GM03348 (cell line): ENCODE results near the gene MGST1.
"Not testable (repeated sequence)": the region's sequence is repeated elsewhere in the genome, so short reads cannot be mapped to it uniquely, and the experiment has no call there.

Experiments used
- DNase-seq: peaks from one replicate; pipeline ENCODE4 v3.0.0; 2012; ENCODE audit warnings: low spot score

The MGST1 gene

GRCh38 chr12:16352481-16352880 is 5.0 kb downstream of the MGST1 start:
- DNase-seq, result peak; percentile 52

GRCh38 chr12:16358878-16359277 is 11.4 kb downstream of the MGST1 start:
- DNase-seq, result peak; percentile 3

- DNase-seq, result peak; percentile 41
Observed at GRCh38 chr12:16359512-16360491, 12.4 kb downstream of the MGST1 start.

- no peak for DNase-seq
Observed at GRCh38 chr12:16361142-16361783, 13.8 kb downstream of the MGST1 start.

- no peak for DNase-seq
Observed at GRCh38 chr12:16362550-16362949, 15.1 kb downstream of the MGST1 start.

- DNase-seq, result no peak
Observed at GRCh38 chr12:16369156-16369555, 21.7 kb downstream of the MGST1 start.

GRCh38 chr12:16370096-16370495 is 22.7 kb downstream of the MGST1 start:
- no peak for DNase-seq

- DNase-seq, result not testable (repeated sequence)
Observed at GRCh38 chr12:16382652-16383312, 35.3 kb downstream of the MGST1 start.

- no peak for DNase-seq
Observed at GRCh38 chr12:16384732-16385131, 37.3 kb downstream of the MGST1 start.

- peak; percentile 73 for DNase-seq
Observed at GRCh38 chr12:16385782-16386646, 38.6 kb downstream of the MGST1 start.

- DNase-seq, result no peak
Observed at GRCh38 chr12:16387919-16388318, 40.5 kb downstream of the MGST1 start.

GRCh38 chr12:16389594-16389993 is 42.1 kb downstream of the MGST1 start:
- peak; percentile 46 for DNase-seq

- no peak for DNase-seq
Observed at GRCh38 chr12:16392846-16393535, 45.5 kb downstream of the MGST1 start.

GRCh38 chr12:16399101-16399500 is 51.7 kb downstream of the MGST1 start:
- DNase-seq, result no peak

GRCh38 chr12:16401835-16402234 is 54.4 kb downstream of the MGST1 start:
- DNase-seq, result not testable (repeated sequence)

- DNase-seq, result no peak
Observed at GRCh38 chr12:16407346-16407745, 59.9 kb downstream of the MGST1 start.
